GM12874 (cell line): ENCODE measurements around the gene CDH6.

Experiments
- TF ChIP-seq, protein P1 (sequence below): IDR thresholded peaks from 2 replicates; pipeline ENCODE4 v1.5.1; 2011; ENCODE audit warnings: low read depth, mild to moderate bottlenecking, control low read depth, low read length, moderate library complexity; ENCODE audit not compliant: insufficient read depth

The CDH6 gene

GRCh38 chr5:31324842-31325241 is 131.4 kb downstream of the CDH6 start:
- TF ChIP-seq, protein P1, sequence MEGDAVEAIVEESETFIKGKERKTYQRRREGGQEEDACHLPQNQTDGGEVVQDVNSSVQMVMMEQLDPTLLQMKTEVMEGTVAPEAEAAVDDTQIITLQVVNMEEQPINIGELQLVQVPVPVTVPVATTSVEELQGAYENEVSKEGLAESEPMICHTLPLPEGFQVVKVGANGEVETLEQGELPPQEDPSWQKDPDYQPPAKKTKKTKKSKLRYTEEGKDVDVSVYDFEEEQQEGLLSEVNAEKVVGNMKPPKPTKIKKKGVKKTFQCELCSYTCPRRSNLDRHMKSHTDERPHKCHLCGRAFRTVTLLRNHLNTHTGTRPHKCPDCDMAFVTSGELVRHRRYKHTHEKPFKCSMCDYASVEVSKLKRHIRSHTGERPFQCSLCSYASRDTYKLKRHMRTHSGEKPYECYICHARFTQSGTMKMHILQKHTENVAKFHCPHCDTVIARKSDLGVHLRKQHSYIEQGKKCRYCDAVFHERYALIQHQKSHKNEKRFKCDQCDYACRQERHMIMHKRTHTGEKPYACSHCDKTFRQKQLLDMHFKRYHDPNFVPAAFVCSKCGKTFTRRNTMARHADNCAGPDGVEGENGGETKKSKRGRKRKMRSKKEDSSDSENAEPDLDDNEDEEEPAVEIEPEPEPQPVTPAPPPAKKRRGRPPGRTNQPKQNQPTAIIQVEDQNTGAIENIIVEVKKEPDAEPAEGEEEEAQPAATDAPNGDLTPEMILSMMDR = no peak

DNA sequence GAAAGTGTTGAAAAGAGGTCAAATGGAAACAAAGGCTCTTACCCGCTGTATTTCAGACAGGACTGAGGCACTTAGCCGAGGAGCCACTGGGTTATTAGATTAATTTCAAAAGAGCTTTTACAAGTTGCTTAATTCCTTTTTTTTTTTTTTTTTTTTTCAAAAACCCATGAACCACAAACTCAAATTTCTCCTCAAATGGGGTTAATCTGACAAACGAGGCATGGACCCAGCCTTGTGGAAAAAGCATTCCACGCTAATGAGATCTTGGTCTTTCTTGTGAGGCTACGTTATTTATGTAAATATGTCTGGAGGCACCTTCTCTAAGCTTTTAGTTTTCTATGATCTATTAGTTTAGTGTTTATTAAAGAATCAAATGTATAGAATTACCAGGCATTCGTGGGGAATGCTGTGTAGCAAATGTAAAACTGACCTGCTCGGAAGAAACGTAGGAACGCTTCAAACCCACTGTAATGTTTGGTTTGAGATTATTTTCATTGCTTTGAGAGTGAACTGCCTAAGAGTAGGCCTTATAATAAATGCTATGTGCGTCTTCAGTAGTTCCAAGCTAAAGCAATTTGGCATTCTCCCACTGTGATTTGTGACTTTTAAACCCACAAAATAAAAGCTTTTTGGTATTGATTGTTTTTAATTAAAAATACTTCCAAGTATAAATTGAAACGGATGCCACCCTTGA is 134.7 kb downstream of the CDH6 start:
- TF ChIP-seq, protein P1 = no peak

DNA sequence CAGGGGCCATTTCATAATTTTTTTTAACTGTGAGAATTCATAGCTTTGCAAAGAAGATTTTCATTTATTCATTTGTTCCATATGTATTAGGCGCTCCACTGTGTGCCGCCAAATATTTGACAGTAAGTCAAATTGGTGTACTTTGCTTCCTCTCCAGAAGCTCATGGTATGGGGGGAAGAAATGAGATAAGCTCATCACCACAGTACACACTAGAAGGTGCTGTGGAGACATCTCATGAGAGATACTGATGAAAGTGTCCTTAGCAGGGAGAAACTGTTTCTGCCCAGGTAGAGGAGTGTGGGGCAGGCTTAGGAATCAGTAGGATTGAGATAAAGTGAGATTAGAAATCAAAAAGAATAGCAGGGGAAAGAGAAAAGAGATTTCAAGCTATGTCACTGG is 136.2 kb downstream of the CDH6 start:
- TF ChIP-seq, protein P1 = no peak

GRCh38 chr5:31332160-31332559 is 138.7 kb downstream of the CDH6 start:
- TF ChIP-seq, protein P1 = no peak

DNA sequence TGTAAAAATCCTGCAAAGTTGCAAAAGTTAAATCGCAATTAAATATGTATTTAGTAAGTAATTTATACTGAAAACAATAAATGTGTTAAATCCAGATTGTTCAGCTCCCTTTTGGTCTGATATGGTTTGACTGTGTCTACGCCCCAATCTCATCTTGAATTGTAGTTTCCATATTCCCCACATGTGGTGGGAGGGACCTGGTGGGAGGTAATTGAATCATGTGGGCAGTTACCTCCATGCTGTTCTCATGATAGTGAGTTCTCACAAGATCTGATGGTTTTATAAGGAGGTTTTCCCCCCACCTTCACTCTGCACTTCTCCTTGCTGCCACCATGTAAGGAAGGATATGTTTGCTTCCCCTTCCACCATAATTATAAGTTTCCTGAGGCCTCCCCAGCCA is 140.0 kb downstream of the CDH6 start:
- TF ChIP-seq, protein P1 = no peak

GRCh38 chr5:31334061-31334860 is 140.8 kb downstream of the CDH6 start:
- TF ChIP-seq, protein P1 = no peak

GRCh38 chr5:31335456-31335855 is 142.0 kb downstream of the CDH6 start:
- TF ChIP-seq, protein P1 = no peak
